ENCODE results near the gene CCDC59. TPM values are rescaled to one million over a fixed set of nuclear protein-coding genes. Genes with fewer than 3 reads are reported as not detected.

Gene CCDC59
- total and polyA plus RNA-seq, 10 of the 15 experiments (the other 5 are each of a cell fraction or from before 2014, with no cell fraction given): 30.4 to 128 (median 84.0) TPM

Other genes with a start within 250 kb of the CCDC59 start
- 7.5 and 12.6 TPM in 2 replicates for gene METTL25, start 142 bp upstream of the CCDC59 start, total RNA-seq (2014; rRNA removed)
- gene METTL25, start 142 bp upstream of the CCDC59 start, total RNA-seq (2014; rRNA removed; fragmentation: Illumina TruSeq; extraction: Trizol): 9.9 and 10.0 TPM in 2 replicates
- gene METTL25, start 142 bp upstream of the CCDC59 start, total RNA-seq (2021): 8.5 and 11.3 TPM in 2 replicates
- gene METTL25, start 142 bp upstream of the CCDC59 start, polyA plus RNA-seq (2011; rRNA removed): 11.0 and 20.3 TPM in 2 replicates
- gene METTL25, start 142 bp upstream of the CCDC59 start, polyA plus RNA-seq (2014; fragmentation: Illumina TruSeq; extraction: Trizol): 5.6 and 8.4 TPM in 2 replicates
- 1 to 10 TPM; 6.6 to 7.0 TPM for gene METTL25, start 142 bp upstream of the CCDC59 start, polyA plus RNA-seq (2014; fragmentation: Nextera tagmentation; extraction: Ambion mirVana)
- 5.8 and 7.1 TPM in 2 replicates for gene METTL25, start 142 bp upstream of the CCDC59 start, polyA plus RNA-seq (2014; rRNA removed)
- 10 to 100 TPM in 1 of 2 experiments, 1 to 10 TPM in 1; 8.4 to 11.2 TPM for gene METTL25, start 142 bp upstream of the CCDC59 start, polyA plus RNA-seq (2016; fragmentation: Nextera tagmentation; extraction: Ambion mirVana)

All from GM12878 (cell line).